GM06990 (cell line): ENCODE results near the gene VPS16.

Experiments
- DNase-seq: peaks from one replicate; pipeline ENCODE4 v3.0.0-alpha.2; 2011; ENCODE audit not compliant: insufficient read length; ENCODE audit errors: extremely low read depth
- H3K27me3 ChIP-seq: replicated peaks from 2 replicates; pipeline ENCODE4 v1.6.0; 2011; ENCODE audit warnings: low read length; ENCODE audit not compliant: control insufficient read depth, insufficient read depth
- H3K36me3 ChIP-seq: 2 replicates; pipeline ENCODE4 v1.5.1; 2011; ENCODE audit warnings: low read length; ENCODE audit not compliant: control insufficient read depth, insufficient read depth
- H3K4me3 ChIP-seq: replicated peaks from 2 replicates; pipeline ENCODE4 v1.5.1; 2011; ENCODE audit warnings: low read depth, mild to moderate bottlenecking, control low read depth, low read length
- CTCF ChIP-seq: IDR thresholded peaks from 2 replicates; pipeline ENCODE4 v1.5.1; 2011; ENCODE audit warnings: low read length, control low read depth, mild to moderate bottlenecking, inconsistent platforms; ENCODE audit not compliant: insufficient read depth, poor library complexity, severe bottlenecking

Gene VPS16

DNA sequence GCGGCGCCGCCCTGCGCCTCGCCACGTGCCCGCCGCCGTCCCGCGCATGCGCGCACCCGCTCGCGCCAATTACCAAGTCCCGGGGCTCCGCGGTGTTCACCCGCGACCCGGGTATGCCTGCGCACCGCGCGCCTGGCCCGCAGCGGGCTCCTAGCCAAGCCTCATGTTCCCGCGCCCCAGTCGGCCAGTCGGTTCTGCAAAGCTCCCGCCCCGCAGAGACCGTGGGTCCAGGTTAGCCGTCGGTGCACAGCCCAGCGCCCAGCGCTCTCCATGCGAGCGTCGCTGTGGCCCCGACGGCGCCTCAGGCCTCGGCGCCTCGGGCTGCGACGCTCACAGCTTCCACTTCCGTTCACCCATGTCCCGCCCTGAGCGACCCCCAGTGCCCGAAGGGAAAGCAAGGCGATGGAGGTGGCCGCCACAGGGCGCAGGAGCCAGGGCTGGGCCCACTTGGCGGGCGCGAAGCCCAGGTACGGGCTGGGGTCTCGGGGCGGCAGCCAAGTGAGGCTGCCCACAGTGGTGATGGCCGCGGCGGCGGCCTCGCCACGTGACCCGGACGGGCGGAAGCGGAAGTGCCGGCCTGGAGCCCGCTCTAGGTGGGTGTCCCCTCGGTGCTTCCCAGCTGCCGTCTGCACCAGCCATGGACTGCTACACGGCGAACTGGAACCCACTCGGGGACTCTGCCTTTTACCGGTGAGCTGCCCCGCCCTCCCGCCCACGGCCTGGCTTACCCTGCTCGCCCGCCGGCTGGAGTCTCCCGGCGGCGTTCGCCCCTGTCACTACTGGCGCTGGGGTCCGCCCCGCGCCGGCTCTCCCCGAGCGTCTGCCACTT is at the start of gene VPS16, which contains the start of gene PCED1A:
Gene VPS16, plus strand, starts transcription at position 608 of the 829 bp plus-strand sequence. Its CDS starts 30 bp downstream, at position 638.
Gene PCED1A, minus strand, starts transcription at position 518 of the 829 bp plus-strand sequence. CDS start 743 bp downstream, outside the sequence.
- H3K4me3 ChIP-seq, result peak within 1 kb of the TSS; percentile 89
- no peak for TF ChIP-seq CTCF
- H3K36me3 ChIP-seq, result no peaks in the 10 kb centered on the region
- peak; percentile 94 for DNase-seq
- no peaks in the 10 kb centered on the region for H3K27me3 ChIP-seq

DNA sequence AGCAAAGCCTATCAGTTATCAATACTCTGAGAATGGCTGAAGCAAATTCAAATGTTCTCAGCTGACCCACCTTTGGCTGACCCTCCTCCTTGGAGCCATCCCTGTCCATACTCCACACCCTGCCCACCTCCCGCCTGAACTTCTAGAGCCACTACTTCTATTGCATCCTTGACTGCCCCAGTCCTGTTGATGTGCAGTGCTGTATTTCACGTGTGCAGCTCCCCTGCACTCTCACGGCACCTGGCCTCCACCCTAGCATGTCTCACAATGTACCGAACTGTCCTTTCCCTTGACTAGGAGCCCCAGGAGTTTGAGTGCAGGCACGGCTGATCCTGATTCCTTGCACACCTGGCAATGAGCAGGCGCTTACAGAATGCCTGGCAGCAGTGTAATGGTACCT is 47.1 kb upstream of the VPS16 start:
- DNase-seq, result no peak
- H3K36me3 ChIP-seq, result no peaks in the 10 kb centered on the region
- no peak for TF ChIP-seq CTCF
- no peak overlapping the region for H3K4me3 ChIP-seq
- no peaks in the 10 kb centered on the region; the same call in 1 of the 2 replicates for H3K27me3 ChIP-seq

DNA sequence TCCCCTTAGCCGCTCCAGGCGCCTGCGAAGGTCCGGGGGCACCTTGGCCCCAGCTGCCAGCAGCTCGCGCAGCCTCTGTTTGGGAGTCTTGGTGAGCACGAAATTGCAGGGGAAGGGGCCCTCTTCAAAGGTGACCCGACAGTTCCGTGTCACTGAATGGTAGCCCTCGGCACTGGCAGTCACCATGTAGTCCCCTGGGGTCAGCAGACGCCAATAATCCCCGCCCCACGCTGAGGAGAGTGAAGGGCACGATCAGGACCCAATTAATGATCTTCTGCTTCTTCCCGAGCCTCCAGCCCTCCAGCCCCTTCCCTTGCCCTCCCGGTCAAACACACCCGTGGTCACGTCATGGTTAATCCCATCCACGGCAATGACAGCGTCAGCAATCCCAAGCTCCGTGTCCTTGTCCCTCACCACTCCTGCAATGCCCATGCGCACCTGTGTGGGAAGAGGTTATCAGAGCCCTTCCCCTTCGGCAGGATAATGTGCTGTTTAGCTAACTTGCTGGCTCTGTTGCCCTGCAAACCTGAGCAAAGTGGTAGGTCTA is 46.3 kb upstream of the VPS16 start:
- no peak overlapping the region for H3K4me3 ChIP-seq
- no peaks in the 10 kb centered on the region for H3K36me3 ChIP-seq
- no peak for TF ChIP-seq CTCF
- H3K27me3 ChIP-seq, result no peaks in the 10 kb centered on the region; the same call in 1 of the 2 replicates
- DNase-seq, result no peak

DNA sequence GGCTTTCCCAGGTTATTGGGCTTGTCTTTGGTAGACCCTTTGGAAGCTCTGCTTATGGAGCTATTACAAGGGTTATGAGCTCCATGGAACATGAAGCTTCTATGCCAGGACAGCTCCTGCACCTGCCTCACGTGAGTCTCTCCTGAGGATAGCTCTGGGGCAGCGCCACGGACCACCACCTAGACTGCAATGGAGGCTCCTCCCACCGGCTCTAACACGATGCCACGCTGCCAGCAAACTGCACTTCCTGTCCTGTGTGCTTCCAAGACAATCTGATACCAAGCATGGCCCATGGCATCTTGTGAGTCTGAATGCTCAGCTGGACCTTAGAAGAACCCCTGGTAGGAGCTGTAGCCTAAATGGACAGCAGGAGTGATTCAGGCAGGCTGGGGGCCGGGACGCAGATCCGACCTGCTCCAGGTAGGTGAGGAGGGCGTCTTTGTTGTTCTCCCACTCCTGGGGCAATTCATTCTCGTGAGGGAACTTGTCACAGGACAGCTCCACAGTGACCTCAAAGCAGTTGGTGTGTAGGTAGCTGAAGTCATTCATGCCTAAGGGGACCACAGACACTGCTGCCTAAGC is 45.6 kb upstream of the VPS16 start:
- no peak for DNase-seq
- no peak overlapping the region for H3K4me3 ChIP-seq
- peaks cover under 1% of the 10 kb centered on the region; the same call in 1 of the 2 replicates for H3K27me3 ChIP-seq
- H3K36me3 ChIP-seq, result no peaks in the 10 kb centered on the region
- TF ChIP-seq CTCF, result no peak

GRCh38 chr20:2795451-2795850 is 45.1 kb upstream of the VPS16 start:
- H3K27me3 ChIP-seq, result peaks cover 2% of the 10 kb centered on the region; the same call in 1 of the 2 replicates
- H3K4me3 ChIP-seq, result no peak overlapping the region
- TF ChIP-seq CTCF, result no peak
- H3K36me3 ChIP-seq, result no peaks in the 10 kb centered on the region
- no peak for DNase-seq
